Measurements from ENCODE around the gene TPST2. TPM values are rescaled to one million over a fixed set of nuclear protein-coding genes. Genes with fewer than 3 reads are reported as not detected.

Gene TPST2
- total RNA-seq, 1 experiment from 2014 or later = 50.1 TPM

GRCh38 chr22:26486394-26486793 lies 103.5 kb downstream of the TPST2 start:
- no peak overlapping the region for H3K4me3 Mint-ChIP-seq
- H2BK5ac ChIP-seq (ENCODE audit: insufficient read length, low read length) = no peak overlapping the region
- DNase-seq = no peak
- peaks cover 4% of the 10 kb centered on the region for H3K79me1 ChIP-seq (ENCODE audit: insufficient read depth, low read depth, low read length, poor library complexity, severe bottlenecking)
- H3K23ac ChIP-seq (ENCODE audit: insufficient read length, low read depth, low read length) = no peak overlapping the region
- no peak overlapping the region for H2AK5ac ChIP-seq (ENCODE audit: insufficient read length, low read length)
- H4K91ac ChIP-seq (ENCODE audit: insufficient read length, low read depth, low read length) = no peak overlapping the region
- no peak overlapping the region for H3K4ac ChIP-seq (ENCODE audit: low read depth, low read length)
- no peak overlapping the region for H4K8ac ChIP-seq (replicated peaks; ENCODE audit: insufficient read length, low read depth, low read length)
- no peak overlapping the region for H2BK15ac ChIP-seq (ENCODE audit: low read depth, low read length)
- no peak overlapping the region for H2BK20ac ChIP-seq (ENCODE audit: low read depth, low read length, poor library complexity, severe bottlenecking)
- H4K20me1 ChIP-seq (ENCODE audit: control insufficient read depth, insufficient read depth, insufficient read length) = no peaks in the 10 kb centered on the region
- H3K27ac ChIP-seq (ENCODE audit: insufficient read length, low read depth, low read length) = no peak overlapping the region
- WGBS (ENCODE audit: extremely low coverage, insufficient read length, low lambda C conversion rate) = no CpG with 5 or more reads among the region's 5 CpGs
- H4K5ac ChIP-seq (ENCODE audit: insufficient read length, low read depth, low read length) = no peak overlapping the region
- H3K14ac ChIP-seq (ENCODE audit: insufficient read depth, low read length) = no peak overlapping the region
- no peak overlapping the region for H2BK12ac ChIP-seq (ENCODE audit: insufficient read length, low read depth, low read length)
- peaks cover 24 to 29% of the 10 kb centered on the region in 2 experiments for H3K4me1 Mint-ChIP-seq
- H3K23me2 ChIP-seq (ENCODE audit: insufficient read length, low read depth, low read length, poor library complexity, severe bottlenecking) = no peaks in the 10 kb centered on the region
- no peak overlapping the region for H2AFZ ChIP-seq (ENCODE audit: low read length)
- H3K79me2 ChIP-seq (ENCODE audit: insufficient read depth, low read length) = peaks cover 3% of the 10 kb centered on the region; the same call in 1 of the 2 replicates
- no peaks in the 10 kb centered on the region for H3K27me3 ChIP-seq (ENCODE audit: insufficient read depth, low read length)
- H3K27ac Mint-ChIP-seq = no peak overlapping the region
- H3K9ac ChIP-seq (ENCODE audit: extremely low read depth, insufficient read length, low read length) = no peak overlapping the region
- no peaks in the 10 kb centered on the region for H3K27me3 Mint-ChIP-seq (ENCODE audit: low read depth)
- no peak overlapping the region for H3K56ac ChIP-seq (ENCODE audit: insufficient read length, low read depth, low read length)
- H3K4me1 ChIP-seq (ENCODE audit: insufficient read depth, low read length) = no peaks in the 10 kb centered on the region; the same call in 1 of the 2 replicates
- H3K18ac ChIP-seq (ENCODE audit: insufficient read length, low read depth, low read length) = no peak overlapping the region
- H3K9me3 Mint-ChIP-seq = no peaks in the 10 kb centered on the region; a peak in 1 of 5 replicates
- H2BK120ac ChIP-seq (ENCODE audit: low read depth, low read length, poor library complexity, severe bottlenecking) = no peak overlapping the region
- H3K36me3 Mint-ChIP-seq (ENCODE audit: insufficient read depth in 1 of 3, low read depth in 3 of 3) = peaks cover 12 to 45% (median 35%) of the 10 kb centered on the region in 3 experiments; a peak in 5 of 7 replicates
- no peak overlapping the region for H3K4me2 ChIP-seq (ENCODE audit: insufficient read depth, insufficient read length, low read length)
- no peak overlapping the region for H3T11ph ChIP-seq (ENCODE audit: low read length)
- no peak for TF ChIP-seq CTCF (conservative IDR thresholded peaks at IDR 0.05)
- no peaks in the 10 kb centered on the region for H3K9me3 ChIP-seq (ENCODE audit: control insufficient read depth, low read depth, low read length)

All from H9 (cell line).